ENCODE results near the gene EML1.

GRCh38 chr14:99938376-99938775 is 145.2 kb downstream of the EML1 start:
- TF ChIP-seq CTCF (conservative IDR thresholded peaks at IDR 0.05; ENCODE audit: low read length), result 0 out of 2 replicates have a peak, but pooled peaks have one; percentile 40
- no peak for TF ChIP-seq EZH2phosphoT487 (IDR thresholded peaks at IDR 0.05; ENCODE audit: borderline replicate concordance, low read depth, low read length)
